ENCODE results near the gene CYTH1. TPM values are rescaled to one million over a fixed set of nuclear protein-coding genes. Genes with fewer than 3 reads are reported as not detected.
A peak's percentile ranks its signal among the peaks of the same experiment; 100 is the strongest.

Gene CYTH1
- total and polyA plus RNA-seq, 10 donors: 66.9 to 169 (median 131) TPM

- Histone ChIP-seq H3K36me3 (peaks cover 0 to 23% (median under 1%) of the 10 kb centered on the region in 6 donors), H3K4me1 (peaks cover 82 to 100% (median 99%) of the 10 kb centered on the region in 6 donors), H3K4me3 (peak overlapping the region in 1 of 8 donors; percentile 24), H3K27me3 (replicated peaks in 1 of 7) (no peaks in the 10 kb centered on the region), H3K9me3 (no peaks in the 10 kb centered on the region), H3K27ac (peak overlapping the region in 6 of 8 donors; percentile 32 to 73 (median 58))
- DNase-seq: peak; percentile 86
- TF ChIP-seq POLR2A (IDR thresholded peaks at IDR 0.05) (no peak), CTCF (IDR thresholded peaks at IDR 0.05 in 8 of 11, conservative IDR thresholded peaks at IDR 0.05 in 3 of 11) (no peak), POLR2AphosphoS5 (IDR thresholded peaks at IDR 0.05) (peak; percentile 45 to 74 (median 67))
- WGBS, 5 donors: 31 to 63% (median 43%) methylated on average over 7 of the region's 7 CpGs
- intact Hi-C loops (cut with DNase I; ENCODE audit: low total_unique reads): no loop called here
Measured at GRCh38 chr17:78722246-78722761, 59.8 kb downstream of the CYTH1 start.

DNA sequence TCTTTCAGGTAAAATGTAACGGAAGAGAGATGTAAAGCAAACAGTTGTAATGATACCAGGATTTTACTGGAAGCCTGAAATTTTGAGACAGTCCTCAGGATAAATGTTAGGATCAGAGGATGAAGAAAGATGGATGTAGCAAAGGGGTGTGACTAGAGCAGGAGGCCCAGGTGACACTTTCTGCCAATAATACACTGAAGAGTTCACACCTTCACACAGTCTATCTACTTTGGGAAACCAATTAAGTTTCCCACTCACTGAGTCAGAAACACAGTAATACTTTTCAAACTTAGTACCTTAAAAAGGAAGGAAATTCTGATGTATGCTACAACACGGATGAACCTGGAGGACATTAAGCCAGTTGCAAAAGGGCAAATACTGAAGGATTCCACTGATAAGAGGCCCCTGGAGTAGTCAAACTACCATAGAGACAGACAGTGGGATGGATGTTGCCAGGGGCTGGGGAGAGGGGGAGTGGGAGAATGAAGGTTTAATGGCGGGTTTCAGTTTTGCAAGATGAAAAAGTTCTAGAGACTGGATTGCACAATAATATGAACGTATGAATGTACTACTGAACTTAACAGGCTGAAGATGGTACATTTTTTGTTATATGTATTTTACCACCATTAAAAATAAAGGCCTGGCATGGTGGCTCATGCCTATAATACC is 62.3 kb downstream of the CYTH1 start:
- Histone ChIP-seq H3K4me3 (no peak overlapping the region), H3K4me1 (peaks cover 92 to 100% (median 100%) of the 10 kb centered on the region in 6 donors), H3K27me3 (replicated peaks in 1 of 7) (no peaks in the 10 kb centered on the region), H3K27ac (peak overlapping the region in 5 of 8 donors; percentile 6 to 79 (median 62)), H3K9me3 (no peaks in the 10 kb centered on the region), H3K36me3 (peaks cover 0 to 12% (median 0%) of the 10 kb centered on the region in 6 donors)
- intact Hi-C loops (cut with DNase I; ENCODE audit: low total_unique reads): no loop called here
- TF ChIP-seq CTCF (IDR thresholded peaks at IDR 0.05 in 8 of 11, conservative IDR thresholded peaks at IDR 0.05 in 3 of 11): no peak
- no peak for TF ChIP-seq POLR2AphosphoS5 (IDR thresholded peaks at IDR 0.05)
- no peak for TF ChIP-seq POLR2A (IDR thresholded peaks at IDR 0.05)
- DNase-seq: no peak
- WGBS, 5 donors: 39 to 61% (median 54%) methylated on average over 4 of the region's 4 CpGs

GRCh38 chr17:78718575-78719208 is 63.4 kb downstream of the CYTH1 start:
- Histone ChIP-seq H3K27me3 (replicated peaks in 1 of 7) (no peaks in the 10 kb centered on the region), H3K4me1 (peaks cover 89 to 100% (median 99%) of the 10 kb centered on the region in 6 donors), H3K4me3 (peak overlapping the region in 1 of 8 donors; percentile 21), H3K27ac (peak overlapping the region in 7 of 8 donors; percentile 0 to 79 (median 62)), H3K9me3 (no peaks in the 10 kb centered on the region), H3K36me3 (peaks cover 0 to 9% (median 0%) of the 10 kb centered on the region in 6 donors)
- no peak for DNase-seq
- 60 to 84% (median 72%) methylated on average over 8 of the region's 8 CpGs for WGBS, 5 donors
- TF ChIP-seq CTCF (IDR thresholded peaks at IDR 0.05 in 8 of 11, conservative IDR thresholded peaks at IDR 0.05 in 3 of 11): no peak
- peak in 1 of 3 donors; percentile 64 for TF ChIP-seq POLR2AphosphoS5 (IDR thresholded peaks at IDR 0.05)
- intact Hi-C loops (cut with DNase I; ENCODE audit: low total_unique reads): no loop called here

All from spleen (tissue), 11 donors.